HUDEP-2 (cell line): ENCODE results near the gene CFAP141.

ENCODE experiments used
- DNase-seq, 76 experiments: peaks; one replicate each; lab custom pipeline; 2025; ENCODE audit not compliant: unreplicated experiment in 76 of 76; lab: John Stamatoyannopoulos, UW

CFAP141 gene

GRCh38 chr1:154176337-154176736 is 29.8 kb downstream of the CFAP141 start:
- DNase-seq: peak in 12 of 76 experiments; percentile 7 to 46 (median 25)

- no peak for DNase-seq
Observed at GRCh38 chr1:154174654-154175053, 31.5 kb downstream of the CFAP141 start.

- no peak for DNase-seq
Observed at GRCh38 chr1:154171880-154172279, 34.3 kb downstream of the CFAP141 start.

GRCh38 chr1:154171223-154171583 is 34.9 kb downstream of the CFAP141 start:
- DNase-seq: no peak

- peak in 1 of 76 experiments; percentile 21 for DNase-seq
Observed at GRCh38 chr1:154170547-154171222, 35.4 kb downstream of the CFAP141 start.

- no peak for DNase-seq
Observed at GRCh38 chr1:154167461-154167860, 38.7 kb downstream of the CFAP141 start.

GRCh38 chr1:154166207-154166606 is 39.9 kb downstream of the CFAP141 start:
- DNase-seq: no peak

GRCh38 chr1:154159554-154159953 is 46.6 kb downstream of the CFAP141 start:
- DNase-seq: no peak

GRCh38 chr1:154158307-154159125 is 47.6 kb downstream of the CFAP141 start:
- DNase-seq: peak in 2 of 76 experiments; percentile 11 to 40

- DNase-seq: peak in 74 of 76 experiments; percentile 41 to 94 (median 74)
Observed at GRCh38 chr1:154157520-154158306, 48.4 kb downstream of the CFAP141 start.

GRCh38 chr1:154155251-154155650 is 50.9 kb downstream of the CFAP141 start:
- peak in 56 of 76 experiments; percentile 7 to 81 (median 39) for DNase-seq

- DNase-seq: peak in 40 of 76 experiments; percentile 13 to 81 (median 40)
Observed at GRCh38 chr1:154154534-154155191, 51.5 kb downstream of the CFAP141 start, which contains the start of gene NUP210L. Gene NUP210L (minus strand): TSS chr1:154155073.

- no peak for DNase-seq
Observed at GRCh38 chr1:154154053-154154452, 52.1 kb downstream of the CFAP141 start.

GRCh38 chr1:154151311-154151710 is 54.8 kb downstream of the CFAP141 start:
- no peak for DNase-seq
